B cell (primary cell): Measurements from ENCODE around the gene NAV2. TPM values are rescaled to one million over a fixed set of nuclear protein-coding genes. Genes with fewer than 3 reads are reported as not detected.

Source experiments
- ATAC-seq: fragments of 200-7000 bp; cut with Tn5 transposase; one replicate; pipeline ENCODE4 v1.10.0; 2021; ENCODE audit warnings: low read depth, mild to moderate bottlenecking, moderate number of reproducible peaks, moderate library complexity
- CTCF ChIA-PET: fragments of 350-600 bp; sonication (Branson Sonifier 250); formaldehyde crosslinking; loops from one replicate; lab custom pipeline; 2021; ENCODE audit warnings: antibody characterized with exemption, inconsistent platforms; lab: Charles Lee
- POLR2A ChIA-PET: fragments of 350-600 bp; sonication (Branson Sonifier 250); formaldehyde crosslinking; loops from one replicate; lab custom pipeline; 2021; ENCODE audit warnings: antibody characterized with exemption; lab: Charles Lee
- DNase-seq: peaks from one replicate; pipeline ENCODE4 v3.0.0; 2013
- H2AFZ ChIP-seq: 2 replicates; pipeline ENCODE4 v1.6.1; 2012; ENCODE audit warnings: mild to moderate bottlenecking, low read depth, low read length; ENCODE audit not compliant: insufficient read depth, poor library complexity, severe bottlenecking
- H3K27ac ChIP-seq, 2 donors: 1 replicate in 1 of 2; 2 replicates in 1 of 2; pipeline ENCODE4 v1.5.1; 2012 to 2013; ENCODE audit warnings: low read length in 2 of 2, mild to moderate bottlenecking in 2 of 2, moderate library complexity in 1 of 2
- H3K27me3 ChIP-seq, 4 experiments: fragments of 200-600 bp in 1 of 4; sonication (generic) in 1 of 4; replicated peaks in 1 of 4; 1 replicate in 2 of 4; 2 replicates in 2 of 4; pipeline versions ENCODE4 v1.6.1 to v1.7.0; 2013 to 2016; ENCODE audit warnings: low read length in 3 of 4, mild to moderate bottlenecking in 2 of 4, mixed read lengths in 1 of 4, moderate library complexity in 1 of 4; ENCODE audit not compliant: insufficient read depth in 4 of 4, control insufficient read depth in 3 of 4; ENCODE audit errors: control extremely low read depth in 1 of 4
- H3K36me3 ChIP-seq, 2 experiments: replicated peaks in 1 of 2; 1 replicate in 1 of 2; 2 replicates in 1 of 2; pipeline versions ENCODE4 v1.6.1 to v1.7.1; 2013; ENCODE audit warnings: low read length in 1 of 2; ENCODE audit not compliant: insufficient read depth in 2 of 2, control insufficient read depth in 1 of 2; ENCODE audit errors: control extremely low read depth in 1 of 2, extremely low read depth in 1 of 2
- H3K4me1 ChIP-seq, 2 donors: fragments of 200-600 bp in 1 of 2; sonication (generic) in 1 of 2; 1 replicate in 1 of 2; 2 replicates in 1 of 2; pipeline versions ENCODE4 v1.5.1 to v1.6.1; 2013 to 2017; ENCODE audit warnings: low read length in 2 of 2; ENCODE audit not compliant: control insufficient read depth in 2 of 2, insufficient read depth in 2 of 2
- H3K4me2 ChIP-seq: replicated peaks from 2 replicates; pipeline ENCODE3; 2012; ENCODE audit warnings: mild to moderate bottlenecking, low read depth, low read length; ENCODE audit not compliant: poor library complexity, severe bottlenecking
- H3K4me3 ChIP-seq, 5 experiments: fragments of 200-600 bp in 1 of 5; sonication (generic) in 1 of 5; 1 replicate in 3 of 5; 2 replicates in 2 of 5; pipeline versions ENCODE4 v1.5.1 to v1.7.0; 2011 to 2016; ENCODE audit warnings: low read length in 4 of 5, mild to moderate bottlenecking in 4 of 5, low read depth in 2 of 5, control low read depth in 1 of 5, moderate library complexity in 1 of 5; ENCODE audit not compliant: insufficient read depth in 1 of 5; ENCODE audit errors: control extremely low read depth in 1 of 5, extremely low read depth in 1 of 5
- H3K79me2 ChIP-seq: fragments of 200-600 bp; sonication (generic); one replicate; pipeline ENCODE4 v1.6.0; 2016; ENCODE audit warnings: low read length; ENCODE audit not compliant: control insufficient read depth, insufficient read depth
- H3K9ac ChIP-seq: fragments of 200-600 bp; sonication (generic); 2 replicates; pipeline ENCODE4 v1.6.1; 2017; ENCODE audit warnings: mild to moderate bottlenecking, low read length, moderate library complexity
- H3K9me3 ChIP-seq, 3 donors: one replicate each; pipeline versions ENCODE4 v1.6.1 to v1.7.1; 2013; ENCODE audit warnings: low read length in 2 of 3; ENCODE audit not compliant: control insufficient read depth in 2 of 3, insufficient read depth in 1 of 3; ENCODE audit errors: control extremely low read depth in 1 of 3
- H4K20me1 ChIP-seq: 2 replicates; pipeline ENCODE4 v1.6.0; 2012; ENCODE audit warnings: mild to moderate bottlenecking, low read length; ENCODE audit not compliant: insufficient read depth, control insufficient read depth, poor library complexity, severe bottlenecking
- H3K27ac Mint-ChIP-seq: one replicate; pipeline ENCODE4 v1.8.0; 2021; ENCODE audit warnings: mixed read lengths
- H3K27me3 Mint-ChIP-seq: one replicate; pipeline ENCODE4 v1.8.0; 2021; ENCODE audit warnings: mixed read lengths
- H3K4me1 Mint-ChIP-seq: one replicate; pipeline ENCODE4 v1.8.0; 2021; ENCODE audit warnings: mixed read lengths
- H3K4me3 Mint-ChIP-seq: one replicate; pipeline ENCODE4 v1.8.0; 2021; ENCODE audit warnings: mixed read lengths
- H3K9me3 Mint-ChIP-seq: one replicate; pipeline ENCODE4 v1.8.0; 2022; ENCODE audit warnings: mixed read lengths; ENCODE audit not compliant: insufficient read depth
- CTCF ChIP-seq: fragments of 200-600 bp; IDR thresholded peaks from one replicate; pipeline ENCODE4 v1.8.0; 2022; ENCODE audit warnings: antibody characterized with exemption, mild to moderate bottlenecking
- EZH2 ChIP-seq: IDR thresholded peaks from 2 replicates; pipeline ENCODE4 v1.6.1; 2012; ENCODE audit warnings: borderline replicate concordance, low read depth, mild to moderate bottlenecking, moderate library complexity, low read length; ENCODE audit not compliant: insufficient read depth, poor library complexity, severe bottlenecking
- WGBS: methylation state at CpG from one replicate; pipeline ENCODE4 v1.1.5; 2013; ENCODE audit warnings: missing lambda C conversion rate; ENCODE audit not compliant: insufficient coverage; 5-methylcytosine and 5-hydroxymethylcytosine counted together
- intact Hi-C: fragments of 100-400 bp; cut with micrococcal nuclease; formaldehyde crosslinking; loops from one replicate; pipeline ENCODE4 v1.10.0; 2022
- polyA plus RNA-seq: library from polyadenylated mRNA; depleted of rRNA; stranded (reverse); fragments of >200 nt; gene quantifications from 2 replicates; pipeline ENCODE4 v1.2.3, GENCODE V29; 2012
- total RNA-seq, 2 donors: library from RNA; stranded (reverse); fragments of 120-200 nt in 1 of 2; gene quantifications; 1 replicate in 1 of 2; 2 replicates in 1 of 2; pipeline versions ENCODE4 v1.2.3 to v1.2.4, GENCODE V29; 2013 to 2022

The NAV2 gene
- total and polyA plus RNA-seq, 2 donors (not counting 1 experiment from before 2014, with no cell fraction given), result 0.82 to 22.2 TPM

- 95% methylated on average over 6 of the region's 8 CpGs for WGBS
- Histone ChIP-seq H3K36me3 (no peaks in the 10 kb centered on the region), H3K9me3 (no peaks in the 10 kb centered on the region), H3K4me3 (no peak overlapping the region), H4K20me1 (no peaks in the 10 kb centered on the region), H3K27me3 (no peaks in the 10 kb centered on the region), H3K79me2 (no peaks in the 10 kb centered on the region), H3K9ac (no peak overlapping the region), H3K27ac (no peak overlapping the region), H3K4me1 (no peaks in the 10 kb centered on the region), H2AFZ (no peak overlapping the region), H3K4me2 (no peak overlapping the region)
- H3K27ac Mint-ChIP-seq, result no peak overlapping the region
- peaks cover 55% of the 10 kb centered on the region for H3K27me3 Mint-ChIP-seq
- CTCF ChIA-PET, result interaction anchor here (1.0 kb wide), 1 partner anchor 91 kb away, joined by 3 read pairs; no protein-coding TSS in a partner anchor
- POLR2A ChIA-PET, result no interaction called here
- intact Hi-C loops, result no loop called here
- H3K4me1 Mint-ChIP-seq, result no peaks in the 10 kb centered on the region
- no peaks in the 10 kb centered on the region for H3K9me3 Mint-ChIP-seq
- no peak overlapping the region for H3K4me3 Mint-ChIP-seq
- DNase-seq (no peak), ATAC-seq (no peak)
- TF ChIP-seq CTCF, result no peak
- no peak for TF ChIP-seq EZH2
Measured at GRCh38 chr11:20036626-20037335, 324.1 kb downstream of the NAV2 start.

DNA sequence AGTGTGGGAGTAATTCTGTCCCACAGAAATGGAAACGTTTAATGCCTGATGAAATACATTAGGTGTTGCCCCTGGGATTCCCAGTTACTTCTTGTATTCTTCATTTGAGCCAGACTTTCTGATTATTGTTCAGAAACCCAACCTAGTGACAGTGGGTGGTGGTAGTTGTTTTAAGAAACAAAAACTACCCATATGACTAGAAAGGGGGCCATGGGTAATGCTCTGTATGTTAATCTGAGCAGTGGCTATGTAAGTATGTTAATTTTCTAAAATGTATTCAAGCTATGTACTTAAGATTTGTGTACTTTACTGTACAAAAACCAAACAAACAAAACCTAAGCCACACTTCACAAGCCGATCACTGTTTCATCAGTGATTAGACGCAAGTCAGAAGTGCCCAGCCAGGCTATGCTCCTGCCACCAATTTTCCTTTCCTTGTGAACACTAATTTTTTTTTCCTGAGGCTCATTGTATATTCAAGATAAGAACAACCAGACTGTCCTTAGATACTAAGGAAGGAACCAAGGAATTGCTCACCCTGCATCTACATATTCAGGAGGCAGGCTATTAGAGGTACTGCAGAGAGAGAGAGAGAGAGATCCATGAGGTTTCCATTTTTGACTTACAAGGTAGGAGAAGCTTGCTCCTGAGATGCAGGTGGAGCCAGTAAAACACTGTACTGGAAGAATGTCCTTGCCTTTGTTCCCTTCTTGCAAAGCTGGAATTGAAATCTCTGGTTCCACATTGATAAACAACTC lies 324.9 kb downstream of the NAV2 start:
- 72% methylated on average over 3 of the region's 3 CpGs for WGBS
- Histone ChIP-seq H3K27me3 (peaks cover 0 to 1% (median 0%) of the 10 kb centered on the region in 4 experiments), H3K79me2 (no peaks in the 10 kb centered on the region), H3K36me3 (no peaks in the 10 kb centered on the region), H4K20me1 (no peaks in the 10 kb centered on the region), H3K27ac (no peak overlapping the region), H3K4me1 (no peaks in the 10 kb centered on the region), H3K9ac (no peak overlapping the region), H2AFZ (no peak overlapping the region), H3K4me2 (no peak overlapping the region), H3K4me3 (no peak overlapping the region), H3K9me3 (no peaks in the 10 kb centered on the region)
- DNase-seq, result no peak
- ATAC-seq, result no peak
- POLR2A ChIA-PET, result no interaction called here
- Mint-ChIP-seq H3K27me3 (peaks cover 56% of the 10 kb centered on the region), H3K27ac (no peak overlapping the region), H3K4me1 (no peaks in the 10 kb centered on the region), H3K9me3 (no peaks in the 10 kb centered on the region), H3K4me3 (no peak overlapping the region)
- intact Hi-C loops, result no loop called here
- TF ChIP-seq CTCF (no peak), EZH2 (no peak)
- CTCF ChIA-PET, result interaction anchor here (1.0 kb wide), 1 partner anchor 90 kb away, joined by 3 read pairs; no protein-coding TSS in a partner anchor
